HG03439 (cell line): Measurements from ENCODE around the gene TVP23C.

ENCODE experiments used
- ATAC-seq: cut with Tn5 transposase; IDR thresholded peaks from one replicate; pipeline ENCODE4 v1.9.1; 2021; ENCODE audit warnings: mild to moderate bottlenecking, moderate library complexity; ENCODE audit not compliant: unreplicated experiment

The TVP23C gene

DNA sequence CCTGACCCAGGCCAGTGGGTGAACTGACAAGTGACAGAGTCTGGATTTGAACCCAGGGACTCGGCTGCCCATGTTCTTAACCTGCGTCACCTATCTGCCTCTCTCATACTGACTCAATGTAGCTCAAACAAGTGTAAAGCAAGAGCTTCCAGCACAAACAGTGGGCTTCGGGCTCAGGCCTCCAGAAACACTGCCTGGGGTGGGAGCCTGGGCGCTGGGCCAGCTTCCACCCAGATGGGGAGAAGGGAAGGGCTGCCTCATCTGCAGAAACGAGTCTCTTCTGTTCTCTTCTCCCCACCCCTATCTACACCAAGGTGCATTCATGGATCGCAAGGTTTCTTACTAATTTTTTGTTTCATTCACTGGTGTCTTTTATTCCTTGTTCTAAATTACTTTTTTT, 97.2 kb downstream of the TVP23C start:
- no peak for ATAC-seq

DNA sequence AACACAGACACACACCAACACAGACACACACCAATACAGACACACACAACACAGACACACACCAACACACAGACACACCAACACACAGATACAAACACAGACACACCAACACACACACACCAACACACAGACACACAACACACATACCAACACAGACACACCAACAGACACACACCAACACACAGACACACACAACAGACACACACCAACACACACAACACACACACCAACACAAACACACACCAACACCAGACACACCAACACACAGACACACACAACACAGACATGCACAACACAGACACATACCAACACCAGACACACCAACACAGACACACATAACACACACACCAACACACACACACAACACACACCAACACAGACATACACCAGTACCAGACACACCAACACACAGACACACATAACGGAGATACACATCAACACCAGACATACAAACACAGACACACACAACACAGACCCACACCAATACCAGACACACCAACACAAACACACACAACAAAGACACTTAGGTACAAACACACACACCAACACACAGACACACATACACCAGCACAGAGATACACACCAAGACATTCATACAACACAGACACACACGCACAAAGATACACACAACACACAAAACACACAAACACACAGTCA, 98.1 kb downstream of the TVP23C start:
- no peak for ATAC-seq

DNA sequence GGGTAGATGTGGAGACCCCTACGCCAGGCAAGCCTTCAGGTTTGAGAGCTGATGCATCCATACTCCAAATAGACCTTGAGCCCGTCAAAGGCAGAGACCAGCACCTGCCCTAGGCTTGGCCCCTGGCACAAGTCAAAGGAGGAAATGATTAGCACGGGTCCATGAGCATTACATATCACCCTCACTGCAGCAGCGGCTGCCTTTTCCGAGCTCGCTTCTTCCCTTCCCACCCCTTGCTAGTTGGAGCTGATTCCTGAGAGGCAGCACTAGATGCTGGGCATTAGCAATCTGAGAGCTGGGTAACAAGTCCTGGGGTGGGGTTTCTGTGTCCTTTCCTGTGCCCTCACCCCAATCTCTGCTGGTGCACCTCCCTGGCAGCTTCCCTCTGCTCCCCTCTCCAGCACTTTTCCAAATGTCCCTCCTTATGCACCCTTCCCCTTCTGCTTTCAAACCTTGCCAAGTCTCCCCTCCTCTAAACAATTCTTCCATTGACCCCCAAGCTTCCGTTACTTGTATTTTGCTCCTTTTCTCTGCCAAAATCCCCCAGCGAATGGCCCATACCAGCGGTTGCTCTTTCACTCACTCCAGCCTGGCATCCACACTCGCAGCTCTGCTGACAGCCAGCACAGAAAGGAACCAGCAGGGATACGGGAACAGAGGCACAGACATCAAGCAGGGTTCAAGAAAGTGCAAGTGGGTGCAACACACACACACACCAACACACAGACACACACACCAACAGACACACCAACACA, 98.9 kb downstream of the TVP23C start:
- no peak for ATAC-seq

DNA sequence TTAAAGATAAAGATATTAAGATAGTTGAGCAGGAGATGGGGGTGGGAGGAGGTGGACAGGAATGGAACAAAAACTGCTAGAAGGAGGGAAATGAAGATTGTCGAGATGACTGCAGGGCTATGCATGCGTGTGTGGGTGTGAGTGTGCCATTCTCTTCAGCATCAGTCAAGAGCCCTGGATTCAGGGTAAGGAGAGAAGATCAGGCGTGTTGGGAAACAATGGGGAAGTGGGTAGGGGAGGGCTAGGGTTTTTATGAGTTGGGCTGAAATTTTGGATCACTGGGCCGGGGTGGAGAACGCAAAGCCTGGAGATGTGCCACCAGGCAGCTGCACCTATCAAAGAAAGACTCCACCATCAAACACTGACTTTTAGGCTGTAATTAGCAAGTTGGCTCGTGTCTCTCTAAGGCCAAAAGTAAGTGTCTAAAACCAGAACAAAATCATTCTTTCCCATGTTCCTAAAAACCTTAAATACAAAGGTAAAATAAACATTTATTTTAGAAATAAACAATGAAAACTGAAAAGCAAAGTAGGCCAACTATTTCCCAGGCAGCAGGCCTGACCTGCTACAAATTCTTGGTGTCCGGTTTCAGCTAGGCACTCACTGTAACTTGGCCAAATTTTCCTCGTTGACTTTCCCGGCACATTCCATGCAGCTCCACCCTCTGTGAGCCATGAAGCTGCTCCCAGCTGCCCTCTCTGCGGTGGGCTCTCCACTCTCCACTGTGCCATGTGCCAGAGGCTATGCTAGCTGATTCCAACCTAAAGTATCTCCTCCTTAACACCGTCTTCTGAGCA, 100.1 kb downstream of the TVP23C start:
- ATAC-seq: no peak

DNA sequence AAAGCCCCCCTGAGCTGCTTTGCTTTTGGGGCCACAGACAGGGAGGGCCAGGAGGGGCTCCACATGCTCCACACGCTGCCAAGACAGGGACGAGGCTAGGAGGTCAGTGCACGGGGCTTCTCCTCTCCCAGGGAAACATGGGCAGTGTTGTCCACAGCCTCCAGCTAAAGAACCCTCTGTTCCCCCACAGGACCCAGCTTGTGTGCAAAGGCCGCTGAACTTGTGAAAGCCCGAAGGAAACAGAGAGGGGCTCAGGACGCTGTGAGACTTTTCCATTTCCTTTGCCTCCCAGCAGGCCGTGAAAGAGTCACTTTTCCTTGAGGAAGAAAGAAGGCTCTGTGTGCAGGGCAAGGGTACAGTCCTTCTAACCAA, 105.6 kb downstream of the TVP23C start:
- no peak for ATAC-seq

DNA sequence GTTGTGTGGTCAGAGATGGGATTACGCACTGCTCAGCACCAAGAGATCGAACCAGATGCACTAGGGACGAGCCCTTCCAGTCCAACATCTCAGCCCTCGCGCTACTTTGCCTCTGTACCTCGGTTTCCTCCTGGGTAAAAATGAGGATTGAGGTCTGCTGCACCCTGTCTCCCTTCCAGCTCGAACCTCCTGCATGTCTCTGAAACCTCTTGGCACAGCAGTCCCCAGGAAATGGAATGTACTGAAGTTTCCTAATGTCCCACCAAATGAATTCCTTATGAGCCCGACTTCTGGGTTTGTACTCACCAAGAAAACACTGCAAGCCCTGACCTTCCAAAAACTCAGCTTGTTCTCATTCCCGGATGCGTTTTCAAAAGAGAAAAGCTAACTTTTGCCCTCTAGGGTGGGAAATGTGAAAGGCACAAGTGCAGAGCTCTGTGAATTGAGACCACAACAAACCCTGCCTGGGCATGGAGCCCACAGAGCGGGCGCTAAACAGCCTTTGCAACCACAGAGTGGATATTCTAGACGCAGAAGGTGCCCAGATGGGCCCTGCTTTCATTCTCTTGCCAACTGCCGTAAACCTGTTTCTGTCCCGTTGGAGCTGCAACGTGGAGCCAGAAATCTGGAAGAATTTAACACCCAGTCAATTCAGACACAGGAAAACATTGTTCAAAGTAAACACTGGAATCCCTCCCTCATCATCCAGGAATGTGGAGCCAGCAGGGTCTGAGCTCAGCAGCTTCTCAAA, 106.1 kb downstream of the TVP23C start:
- ATAC-seq: no peak

DNA sequence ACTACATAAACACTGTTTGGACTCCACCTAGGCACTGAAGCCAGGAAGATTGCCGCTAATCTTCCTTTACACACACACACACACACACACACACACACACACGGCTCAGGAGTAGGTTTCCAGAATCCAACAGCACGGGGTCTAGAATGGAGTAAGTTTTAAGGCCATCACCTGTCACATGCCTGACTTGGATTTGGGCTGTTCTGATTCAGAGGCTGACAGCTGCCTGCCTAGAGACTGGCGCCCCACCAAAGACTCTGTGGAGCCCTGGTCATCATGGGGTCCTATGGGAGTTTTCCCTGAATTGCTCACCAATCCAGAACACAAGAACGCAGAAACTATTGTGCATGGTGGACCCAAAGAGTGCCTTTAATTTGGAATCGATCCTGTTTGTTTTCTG, 106.8 kb downstream of the TVP23C start:
- ATAC-seq: no peak

DNA sequence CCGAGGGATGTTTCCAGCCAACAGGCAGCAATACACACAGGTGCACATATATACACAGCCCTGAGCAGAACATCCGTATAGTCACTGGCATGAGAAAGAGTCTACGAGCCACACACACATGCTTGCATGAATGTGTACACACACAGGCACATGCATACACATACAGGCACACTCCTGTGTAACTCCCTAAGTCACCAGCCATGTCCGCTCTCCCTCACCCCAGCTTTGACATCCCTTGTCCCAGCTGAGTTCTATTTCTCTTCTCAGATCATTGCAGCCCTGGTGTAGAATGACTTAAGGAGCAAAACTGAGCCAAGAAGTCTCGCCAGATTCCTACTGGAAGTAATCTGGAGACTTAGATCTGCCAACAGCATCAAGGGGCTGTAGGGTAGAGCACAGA, 108.9 kb downstream of the TVP23C start:
- no peak for ATAC-seq

DNA sequence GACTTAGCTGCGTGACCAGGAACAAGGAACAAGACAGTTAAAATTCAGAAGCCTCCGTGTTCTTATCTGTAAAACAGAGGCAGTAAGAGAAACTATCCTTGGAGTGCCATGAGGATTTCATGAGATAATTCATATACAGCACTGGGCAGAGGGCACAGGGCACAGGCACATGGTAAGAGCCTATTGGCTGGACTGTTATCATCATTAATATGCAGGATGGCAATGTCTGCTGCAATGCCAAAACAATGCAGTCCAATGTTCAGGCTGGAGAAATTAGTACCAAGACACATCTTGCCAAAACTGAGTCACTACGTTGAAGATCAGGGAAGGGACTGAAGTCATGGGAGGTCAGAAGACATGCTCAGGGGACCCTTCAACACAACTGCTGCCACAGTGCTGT, 109.5 kb downstream of the TVP23C start:
- no peak for ATAC-seq

DNA sequence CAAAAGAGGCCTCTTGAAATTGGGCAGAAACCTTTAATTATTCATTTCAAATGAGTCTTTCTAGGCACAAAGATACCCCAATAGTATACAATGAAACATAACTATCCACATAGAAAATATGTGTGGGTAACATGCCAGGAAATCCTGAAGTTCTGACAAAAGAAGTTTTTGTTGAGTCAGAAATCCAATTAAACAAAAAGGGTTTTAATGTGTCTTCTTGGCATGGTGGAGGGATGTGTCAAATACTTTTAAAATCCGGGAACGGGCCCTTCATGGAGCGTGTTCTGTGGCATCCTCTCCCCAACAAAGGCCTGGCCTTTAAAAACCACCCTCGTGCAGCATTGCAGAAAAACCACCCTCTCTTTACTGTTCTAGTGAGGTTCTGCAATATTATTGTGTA, 110.0 kb downstream of the TVP23C start:
- no peak for ATAC-seq

DNA sequence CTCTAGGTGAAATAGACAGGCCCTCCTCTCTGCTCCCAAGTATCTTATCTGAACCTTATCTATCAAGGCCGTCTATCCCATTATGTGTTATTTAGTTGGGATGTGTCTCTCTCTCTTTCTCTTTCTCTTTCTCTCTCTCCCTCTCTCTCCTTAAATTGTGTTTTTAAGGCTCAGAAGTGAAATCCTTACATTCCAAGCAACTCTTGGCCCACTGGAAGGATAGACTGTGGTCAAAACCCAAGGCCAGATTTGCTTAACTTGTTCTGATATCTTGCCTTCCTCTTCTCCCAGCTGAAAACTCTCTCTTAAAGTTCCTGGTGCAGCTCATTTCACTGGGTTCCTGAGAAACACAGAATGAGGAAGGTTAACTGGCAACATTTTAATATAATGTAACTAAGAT, 110.5 kb downstream of the TVP23C start:
- no peak for ATAC-seq
